Sigmoid colon (tissue), 7 donors: ENCODE results near the gene TTC39A. TPM values are rescaled to one million over a fixed set of nuclear protein-coding genes. Genes with fewer than 3 reads are reported as not detected.

Source experiments
- DNase-seq: peaks from one replicate; pipeline ENCODE4 v3.0.0-alpha.2; 2019
- H3K27ac ChIP-seq, 4 donors: fragments of 200-600 bp; sonication (generic); one replicate each; pipeline ENCODE4 v1.5.1; 2016 to 2019; ENCODE audit warnings: mild to moderate bottlenecking in 1 of 4
- H3K27me3 ChIP-seq, 3 donors: fragments of 200-600 bp; sonication (generic); one replicate each; pipeline ENCODE4 v1.5.1; 2019; ENCODE audit warnings: mild to moderate bottlenecking in 1 of 3
- H3K36me3 ChIP-seq, 4 donors: fragments of 200-600 bp; sonication (generic); one replicate each; pipeline ENCODE4 v1.5.1; 2016 to 2019
- H3K4me1 ChIP-seq, 4 donors: fragments of 200-600 bp; sonication (generic); one replicate each; pipeline ENCODE4 v1.5.1; 2017 to 2019
- H3K4me3 ChIP-seq, 4 donors: fragments of 200-600 bp; sonication (generic); one replicate each; pipeline ENCODE4 v1.5.1; 2017 to 2019; ENCODE audit warnings: mild to moderate bottlenecking in 2 of 4, moderate library complexity in 1 of 4
- H3K9me3 ChIP-seq, 4 donors: fragments of 200-600 bp in 3 of 4; sonication (generic) in 3 of 4; one replicate each; pipeline versions ENCODE4 v1.5.1 to v1.6.1; 2013 to 2019
- EP300 ChIP-seq, 4 donors: sonication (generic); formaldehyde crosslinking; IDR thresholded peaks; one replicate each; pipeline ENCODE4 v1.6.1; 2017; ENCODE audit warnings: antibody characterized with exemption in 4 of 4
- POLR2A ChIP-seq, 2 donors: fragments of 450-650 bp; IDR thresholded peaks; one replicate each; pipeline ENCODE4 v1.6.1; 2016; ENCODE audit warnings: antibody characterized with exemption in 2 of 2, mild to moderate bottlenecking in 2 of 2, moderate library complexity in 2 of 2
- POLR2AphosphoS5 ChIP-seq, 4 donors: sonication (generic); formaldehyde crosslinking; IDR thresholded peaks; one replicate each; pipeline ENCODE4 v1.6.1; 2017; ENCODE audit warnings: antibody characterized with exemption in 4 of 4
- WGBS, 2 donors: extraction: QIAGEN DNeasy Blood & Tissue Kit; methylation state at CpG; one replicate each; pipeline ENCODE4 v1.1.7; 2013; 5-methylcytosine and 5-hydroxymethylcytosine counted together
- intact Hi-C: fragments of 100-400 bp; cut with DNase I; formaldehyde crosslinking; loops from one replicate; pipeline ENCODE4 v1.15.1; 2023
- polyA plus RNA-seq, 3 donors: library from polyadenylated mRNA; stranded (reverse); fragments of 200-250 nt; gene quantifications; one replicate each; pipeline ENCODE4 v1.2.3, GENCODE V29; 2013
- total RNA-seq, 4 donors: library from RNA; depleted of rRNA; stranded (reverse); fragments of >200 nt; gene quantifications; one replicate each; pipeline ENCODE4 v1.1.0, GENCODE V29; 2016
- TF ChIP-seq, protein P1 (sequence below), 4 experiments: fragments of 450-650 bp in 3 of 4; fragments of 200-600 bp in 1 of 4; IDR thresholded peaks; one replicate each; pipeline ENCODE4 v1.5.1; 2016 to 2019; ENCODE audit warnings: antibody characterized with exemption in 4 of 4, mild to moderate bottlenecking in 3 of 4, moderate library complexity in 2 of 4
- donor health status: healthy with polysubstance abuse.
- donor health status: Bipolar disorder and iron deficiency.
- donor health status: healthy.

TTC39A gene
- total and polyA plus RNA-seq, 7 donors: under 0.01 to 71.7 (median 16.3) TPM; not detected in 1

DNA sequence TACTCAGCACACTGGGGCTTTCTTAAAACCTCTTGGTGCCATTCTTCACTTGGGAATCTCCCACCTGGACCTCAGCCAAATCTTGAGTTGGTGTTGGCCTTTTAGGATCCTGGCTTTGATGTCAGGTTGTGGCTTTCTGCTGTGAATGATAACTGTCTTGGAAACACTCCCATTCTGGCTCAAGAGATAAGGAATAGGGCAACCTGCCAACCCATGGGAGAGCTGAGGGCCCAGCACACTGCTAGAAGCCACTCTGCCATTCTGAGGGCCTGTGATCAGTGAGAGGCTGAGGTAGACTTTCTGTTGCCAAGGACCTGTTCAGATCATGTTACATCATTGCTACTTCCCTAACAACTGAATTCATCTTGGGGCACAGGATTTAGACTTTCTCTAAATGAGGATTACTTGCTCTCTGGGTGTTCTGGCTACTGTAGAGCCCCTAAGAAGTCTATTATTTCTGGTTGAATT, 45.8 kb downstream of the TTC39A start:
- Histone ChIP-seq H3K4me3 (no peak overlapping the region), H3K27ac (no peak overlapping the region), H3K4me1 (no peaks in the 10 kb centered on the region), H3K9me3 (no peaks in the 10 kb centered on the region), H3K36me3 (no peaks in the 10 kb centered on the region), H3K27me3 (no peaks in the 10 kb centered on the region)
- DNase-seq: no peak
- intact Hi-C loops: no loop called here
- TF ChIP-seq POLR2AphosphoS5 (IDR thresholded peaks at IDR 0.05): no peak
- TF ChIP-seq EP300 (IDR thresholded peaks at IDR 0.05): no peak
- no peak for TF ChIP-seq POLR2A (IDR thresholded peaks at IDR 0.05)
- TF ChIP-seq, protein P1, sequence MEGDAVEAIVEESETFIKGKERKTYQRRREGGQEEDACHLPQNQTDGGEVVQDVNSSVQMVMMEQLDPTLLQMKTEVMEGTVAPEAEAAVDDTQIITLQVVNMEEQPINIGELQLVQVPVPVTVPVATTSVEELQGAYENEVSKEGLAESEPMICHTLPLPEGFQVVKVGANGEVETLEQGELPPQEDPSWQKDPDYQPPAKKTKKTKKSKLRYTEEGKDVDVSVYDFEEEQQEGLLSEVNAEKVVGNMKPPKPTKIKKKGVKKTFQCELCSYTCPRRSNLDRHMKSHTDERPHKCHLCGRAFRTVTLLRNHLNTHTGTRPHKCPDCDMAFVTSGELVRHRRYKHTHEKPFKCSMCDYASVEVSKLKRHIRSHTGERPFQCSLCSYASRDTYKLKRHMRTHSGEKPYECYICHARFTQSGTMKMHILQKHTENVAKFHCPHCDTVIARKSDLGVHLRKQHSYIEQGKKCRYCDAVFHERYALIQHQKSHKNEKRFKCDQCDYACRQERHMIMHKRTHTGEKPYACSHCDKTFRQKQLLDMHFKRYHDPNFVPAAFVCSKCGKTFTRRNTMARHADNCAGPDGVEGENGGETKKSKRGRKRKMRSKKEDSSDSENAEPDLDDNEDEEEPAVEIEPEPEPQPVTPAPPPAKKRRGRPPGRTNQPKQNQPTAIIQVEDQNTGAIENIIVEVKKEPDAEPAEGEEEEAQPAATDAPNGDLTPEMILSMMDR (IDR thresholded peaks at IDR 0.05): no peak

DNA sequence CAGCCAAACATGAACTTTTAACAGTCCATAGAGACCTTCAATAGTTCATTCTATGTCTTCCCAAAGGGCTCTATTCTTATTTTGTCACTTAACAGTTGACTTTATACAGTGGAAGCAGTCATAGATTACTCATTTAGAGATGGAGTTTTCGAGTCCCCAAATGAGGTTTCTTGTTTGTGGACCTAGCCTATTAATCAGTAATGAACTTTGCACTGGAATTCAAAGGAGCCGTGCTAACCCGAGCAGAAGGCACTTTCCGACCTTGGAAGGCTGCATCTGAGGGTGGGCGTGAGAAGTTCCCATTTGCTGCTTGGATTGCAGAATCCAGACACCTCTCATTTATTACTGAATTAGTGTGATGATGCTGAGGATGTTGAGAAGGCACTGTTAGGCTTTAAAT, 46.4 kb downstream of the TTC39A start:
- no peak for DNase-seq
- no peak overlapping the region for H3K4me3 ChIP-seq
- intact Hi-C loops: no loop called here
- H3K36me3 ChIP-seq: no peaks in the 10 kb centered on the region
- no peaks in the 10 kb centered on the region for H3K4me1 ChIP-seq
- H3K27me3 ChIP-seq: no peaks in the 10 kb centered on the region
- TF ChIP-seq POLR2AphosphoS5 (IDR thresholded peaks at IDR 0.05): no peak
- no peak for TF ChIP-seq EP300 (IDR thresholded peaks at IDR 0.05)
- no peak for TF ChIP-seq POLR2A (IDR thresholded peaks at IDR 0.05)
- TF ChIP-seq, protein P1 (IDR thresholded peaks at IDR 0.05): no peak
- no peaks in the 10 kb centered on the region for H3K9me3 ChIP-seq
- no peak overlapping the region for H3K27ac ChIP-seq
- WGBS, 2 donors: 25 to 71% methylated on average over 5 of the region's 5 CpGs

DNA sequence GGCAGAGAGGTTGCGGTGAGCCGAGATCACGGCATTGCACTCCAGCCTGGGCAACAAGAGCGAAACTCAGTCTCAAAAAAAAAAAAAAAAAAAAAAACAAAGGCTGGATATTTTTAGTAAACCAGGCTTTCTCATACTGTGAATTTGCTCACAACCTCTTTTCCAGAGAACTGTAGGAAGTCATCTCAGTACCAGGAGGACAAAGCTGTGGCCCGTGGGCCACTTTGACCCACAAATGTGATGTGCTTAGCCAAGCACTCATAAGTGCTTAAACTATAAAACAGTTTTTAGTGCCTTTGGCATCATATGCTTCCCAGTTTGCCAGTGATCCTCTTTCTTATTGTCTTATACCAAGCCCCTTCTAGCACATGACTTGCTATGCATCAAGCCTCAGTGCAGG, 47.8 kb downstream of the TTC39A start:
- WGBS, 2 donors: 90 to 92% methylated on average over 5 of the region's 5 CpGs
- no peaks in the 10 kb centered on the region for H3K4me1 ChIP-seq
- TF ChIP-seq EP300 (IDR thresholded peaks at IDR 0.05) (no peak), POLR2A (IDR thresholded peaks at IDR 0.05) (no peak), POLR2AphosphoS5 (IDR thresholded peaks at IDR 0.05) (no peak)
- TF ChIP-seq, protein P1 (IDR thresholded peaks at IDR 0.05): no peak
- intact Hi-C loops: no loop called here
- no peak overlapping the region for H3K27ac ChIP-seq
- H3K4me3 ChIP-seq: no peak overlapping the region
- H3K27me3 ChIP-seq: no peaks in the 10 kb centered on the region
- DNase-seq: no peak
- no peaks in the 10 kb centered on the region for H3K36me3 ChIP-seq
- H3K9me3 ChIP-seq: no peaks in the 10 kb centered on the region

DNA sequence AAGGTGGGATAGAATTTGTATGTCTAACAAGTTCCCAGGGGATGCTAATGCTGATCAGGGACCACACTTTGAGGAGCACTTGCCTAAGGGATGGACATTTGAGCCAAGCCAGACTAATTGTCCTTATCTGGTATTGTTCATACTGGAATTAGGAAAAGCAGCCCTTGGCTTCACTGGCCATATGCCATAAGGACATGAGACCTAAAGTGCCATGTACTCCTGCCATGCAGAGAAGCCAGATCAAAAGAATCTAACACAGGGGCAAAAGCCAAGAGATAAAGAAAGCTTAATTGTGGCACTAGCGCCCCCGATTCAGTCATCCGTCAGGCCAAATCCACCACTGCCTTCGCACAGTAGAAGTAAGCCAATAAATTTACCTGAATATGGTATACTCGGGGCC, 48.6 kb downstream of the TTC39A start:
- no peak for TF ChIP-seq EP300 (IDR thresholded peaks at IDR 0.05)
- TF ChIP-seq POLR2A (IDR thresholded peaks at IDR 0.05): no peak
- TF ChIP-seq, protein P1 (IDR thresholded peaks at IDR 0.05): no peak
- TF ChIP-seq POLR2AphosphoS5 (IDR thresholded peaks at IDR 0.05): no peak
- WGBS, 2 donors: 82 to 92% methylated on average over 5 of the region's 5 CpGs
- no peak for DNase-seq
- Histone ChIP-seq H3K4me1 (no peaks in the 10 kb centered on the region), H3K27ac (no peak overlapping the region), H3K9me3 (no peaks in the 10 kb centered on the region), H3K4me3 (no peak overlapping the region), H3K36me3 (no peaks in the 10 kb centered on the region), H3K27me3 (no peaks in the 10 kb centered on the region)
- intact Hi-C loops: no loop called here

DNA sequence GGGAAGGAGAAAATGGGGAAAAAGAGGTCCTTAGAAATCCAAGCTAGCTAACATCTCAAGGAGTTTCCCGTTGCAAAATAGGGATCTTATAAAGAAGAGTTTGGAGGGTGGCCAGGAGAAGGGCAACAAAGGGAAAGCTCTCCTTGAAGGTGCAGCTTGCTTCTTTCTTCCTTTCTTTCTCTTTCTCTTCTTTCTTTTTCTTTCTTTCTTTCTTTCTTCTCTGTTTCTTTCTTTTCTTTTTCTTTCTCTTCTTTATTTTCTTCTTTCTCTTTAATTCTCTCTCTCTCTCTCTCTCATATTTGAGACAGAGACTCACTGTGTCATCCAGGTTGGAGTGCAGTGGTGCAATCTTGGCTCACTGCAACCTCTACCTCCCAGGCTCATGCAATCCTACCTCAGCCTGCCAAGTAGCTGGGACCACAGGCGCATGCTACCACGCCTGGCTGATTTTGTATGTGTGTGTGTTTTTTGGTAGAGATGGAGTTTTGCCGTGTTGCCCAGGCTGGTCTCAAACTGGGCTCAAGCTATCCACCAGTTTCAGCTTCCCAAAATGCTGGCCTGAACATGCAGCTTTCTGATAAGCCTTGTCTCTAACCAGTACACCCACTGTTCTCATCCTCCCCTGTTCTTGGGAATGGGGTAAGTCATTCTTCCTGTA, 49.9 kb downstream of the TTC39A start:
- Histone ChIP-seq H3K4me1 (no peaks in the 10 kb centered on the region), H3K9me3 (no peaks in the 10 kb centered on the region), H3K27ac (no peak overlapping the region), H3K4me3 (no peak overlapping the region), H3K27me3 (no peaks in the 10 kb centered on the region), H3K36me3 (no peaks in the 10 kb centered on the region)
- DNase-seq: no peak
- TF ChIP-seq POLR2AphosphoS5 (IDR thresholded peaks at IDR 0.05) (no peak), EP300 (IDR thresholded peaks at IDR 0.05) (no peak), POLR2A (IDR thresholded peaks at IDR 0.05) (no peak)
- TF ChIP-seq, protein P1 (IDR thresholded peaks at IDR 0.05): no peak
- WGBS, 2 donors: 83 to 88% methylated on average over 4 of the region's 4 CpGs
- intact Hi-C loops: no loop called here
